Suppressor macrophage treated with lipopolysaccharide for 4 hours (primary cell): ENCODE data around the gene ARAP2.
A peak's percentile ranks its signal among the peaks of the same experiment; 100 is the strongest.

Experiments
- DNase-seq: peaks from one replicate; pipeline ENCODE4 v3.0.0-alpha.2; 2020

The ARAP2 gene, protein sequence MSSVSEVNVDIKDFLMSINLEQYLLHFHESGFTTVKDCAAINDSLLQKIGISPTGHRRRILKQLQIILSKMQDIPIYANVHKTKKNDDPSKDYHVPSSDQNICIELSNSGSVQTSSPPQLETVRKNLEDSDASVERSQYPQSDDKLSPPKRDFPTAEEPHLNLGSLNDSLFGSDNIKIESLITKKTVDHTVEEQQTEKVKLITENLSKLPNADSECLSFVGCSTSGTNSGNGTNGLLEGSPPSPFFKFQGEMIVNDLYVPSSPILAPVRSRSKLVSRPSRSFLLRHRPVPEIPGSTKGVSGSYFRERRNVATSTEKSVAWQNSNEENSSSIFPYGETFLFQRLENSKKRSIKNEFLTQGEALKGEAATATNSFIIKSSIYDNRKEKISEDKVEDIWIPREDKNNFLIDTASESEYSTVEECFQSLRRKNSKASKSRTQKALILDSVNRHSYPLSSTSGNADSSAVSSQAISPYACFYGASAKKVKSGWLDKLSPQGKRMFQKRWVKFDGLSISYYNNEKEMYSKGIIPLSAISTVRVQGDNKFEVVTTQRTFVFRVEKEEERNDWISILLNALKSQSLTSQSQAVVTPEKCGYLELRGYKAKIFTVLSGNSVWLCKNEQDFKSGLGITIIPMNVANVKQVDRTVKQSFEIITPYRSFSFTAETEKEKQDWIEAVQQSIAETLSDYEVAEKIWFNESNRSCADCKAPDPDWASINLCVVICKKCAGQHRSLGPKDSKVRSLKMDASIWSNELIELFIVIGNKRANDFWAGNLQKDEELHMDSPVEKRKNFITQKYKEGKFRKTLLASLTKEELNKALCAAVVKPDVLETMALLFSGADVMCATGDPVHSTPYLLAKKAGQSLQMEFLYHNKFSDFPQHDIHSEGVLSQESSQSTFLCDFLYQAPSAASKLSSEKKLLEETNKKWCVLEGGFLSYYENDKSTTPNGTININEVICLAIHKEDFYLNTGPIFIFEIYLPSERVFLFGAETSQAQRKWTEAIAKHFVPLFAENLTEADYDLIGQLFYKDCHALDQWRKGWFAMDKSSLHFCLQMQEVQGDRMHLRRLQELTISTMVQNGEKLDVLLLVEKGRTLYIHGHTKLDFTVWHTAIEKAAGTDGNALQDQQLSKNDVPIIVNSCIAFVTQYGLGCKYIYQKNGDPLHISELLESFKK (N-terminal part only)

DNA sequence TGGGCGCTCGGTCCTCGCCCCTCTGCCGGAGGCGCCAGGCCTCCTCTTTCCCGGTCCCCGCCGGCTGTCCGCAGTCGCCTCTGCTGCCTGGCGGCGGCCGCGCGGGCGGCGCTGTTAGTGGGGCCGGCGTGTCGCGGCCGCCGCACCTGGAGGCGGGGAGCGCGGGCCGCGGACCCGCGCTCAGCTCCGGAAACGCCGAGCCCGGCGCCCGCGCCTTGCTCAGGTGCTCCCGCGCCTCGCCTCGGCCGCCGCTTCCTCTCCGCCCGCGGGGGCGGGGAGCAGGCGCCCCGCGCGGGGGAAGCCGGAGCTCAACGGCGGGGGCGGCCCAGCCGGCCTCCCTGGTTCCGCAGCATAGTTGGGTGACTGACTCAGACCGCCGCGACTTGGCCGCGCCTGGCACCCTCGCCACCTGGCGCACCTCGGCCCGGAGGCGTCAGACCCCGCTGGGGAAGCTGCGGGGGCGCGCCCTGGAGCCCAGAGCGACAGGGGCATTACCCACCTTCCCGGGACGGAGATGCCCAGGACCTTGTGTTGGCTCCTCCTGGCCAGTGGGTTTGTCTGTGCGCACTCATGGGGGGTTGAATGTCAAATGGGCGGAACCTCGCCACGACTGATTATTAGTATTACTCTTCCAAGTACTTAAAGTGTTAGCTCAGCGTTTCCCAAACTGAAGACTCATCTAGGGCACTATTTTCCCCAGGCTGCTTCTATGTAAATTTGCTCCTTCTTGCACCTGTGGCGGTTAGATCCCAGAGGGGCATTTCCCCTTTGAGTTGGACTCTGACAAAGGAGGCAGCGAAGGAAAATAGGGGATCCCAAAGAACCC, at the start of gene ARAP2:
ARAP2 (minus strand) TSS at position 258 of the 826 bp plus-strand sequence. CDS start 15,028 bp downstream, outside the sequence.
- DNase-seq, result peak; percentile 69

DNA sequence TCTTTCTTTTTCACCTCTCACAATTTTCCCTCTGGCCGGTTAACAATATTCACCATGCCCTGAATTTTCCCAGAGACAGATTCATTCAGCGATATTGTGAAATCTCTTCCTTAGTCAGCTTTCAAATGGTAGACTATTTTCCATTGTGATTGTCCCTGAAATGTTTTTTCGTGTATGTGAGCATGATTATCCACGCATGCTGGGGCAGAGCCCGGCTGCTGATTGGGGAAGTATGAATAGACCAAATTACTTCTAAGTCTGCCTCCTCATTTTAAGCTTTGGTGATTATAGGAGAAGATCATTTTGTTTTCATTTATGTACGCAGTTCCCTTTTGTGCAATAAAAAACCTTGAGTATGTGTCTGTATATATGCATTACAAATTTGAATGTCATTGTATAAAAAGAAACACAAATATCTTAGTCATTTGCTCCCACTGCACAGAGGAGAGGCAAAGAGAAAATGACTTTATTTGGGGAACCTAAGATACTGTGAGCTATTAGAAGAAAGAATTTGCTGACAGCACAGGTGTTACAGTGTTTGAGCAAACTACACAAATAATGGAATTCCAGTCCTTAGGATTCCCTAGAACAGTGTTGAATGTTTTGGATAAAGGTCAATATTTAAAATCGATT, 48.4 kb upstream of the ARAP2 start:
- DNase-seq, result peak; percentile 76

DNA sequence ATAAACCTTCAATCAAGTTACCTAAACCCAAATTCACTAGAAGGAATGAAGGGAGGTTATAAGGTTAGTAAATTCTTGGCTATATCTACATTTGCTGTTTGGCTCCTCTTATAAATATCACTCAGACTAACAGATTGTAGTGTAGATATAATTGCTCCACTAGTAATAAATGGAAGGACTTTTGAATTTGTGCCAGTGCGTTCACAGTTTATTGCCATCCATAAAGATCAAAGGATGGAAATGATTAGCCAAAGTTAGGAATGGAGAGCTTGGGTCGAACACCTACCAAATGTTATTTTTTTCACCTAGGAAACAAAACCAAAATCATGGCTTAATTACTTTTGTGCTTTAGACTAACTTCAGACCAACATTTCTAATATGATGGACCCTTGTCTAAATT, 46.3 kb upstream of the ARAP2 start:
- DNase-seq, result no peak

DNA sequence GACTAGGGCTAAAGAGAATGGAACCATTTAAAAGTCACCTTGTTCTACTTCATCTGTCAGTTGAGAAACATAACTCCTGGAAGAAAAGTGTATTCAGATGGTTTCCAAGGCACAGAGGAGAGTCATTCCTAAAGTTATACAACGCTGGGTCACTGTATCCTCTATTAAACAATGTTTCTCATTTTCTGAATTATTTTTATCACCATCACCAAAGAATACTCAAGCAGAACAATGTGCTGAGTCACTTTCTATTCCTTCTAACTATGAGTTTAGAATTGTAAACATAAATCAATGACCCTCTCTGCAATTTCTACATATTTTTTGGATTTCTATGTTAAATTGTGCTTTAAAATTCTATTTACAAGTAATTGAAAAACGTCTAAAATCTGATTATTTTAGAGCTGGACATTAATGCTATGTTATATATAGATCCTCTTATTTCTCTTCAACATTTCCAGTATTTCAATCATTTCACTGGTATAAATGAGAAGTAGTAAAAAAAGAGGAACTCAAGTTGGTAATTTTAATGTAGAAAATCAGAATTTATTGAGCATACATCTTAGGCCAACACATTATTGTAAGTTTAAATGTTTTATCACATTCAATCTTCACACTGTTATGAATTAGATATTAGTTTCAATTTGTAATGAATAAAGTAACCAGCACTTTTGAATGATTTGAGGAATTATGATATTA, 44.6 kb upstream of the ARAP2 start:
- DNase-seq, result peak; percentile 36

GRCh38 chr4:36286481-36286871, 42.2 kb upstream of the ARAP2 start:
- no peak for DNase-seq

DNA sequence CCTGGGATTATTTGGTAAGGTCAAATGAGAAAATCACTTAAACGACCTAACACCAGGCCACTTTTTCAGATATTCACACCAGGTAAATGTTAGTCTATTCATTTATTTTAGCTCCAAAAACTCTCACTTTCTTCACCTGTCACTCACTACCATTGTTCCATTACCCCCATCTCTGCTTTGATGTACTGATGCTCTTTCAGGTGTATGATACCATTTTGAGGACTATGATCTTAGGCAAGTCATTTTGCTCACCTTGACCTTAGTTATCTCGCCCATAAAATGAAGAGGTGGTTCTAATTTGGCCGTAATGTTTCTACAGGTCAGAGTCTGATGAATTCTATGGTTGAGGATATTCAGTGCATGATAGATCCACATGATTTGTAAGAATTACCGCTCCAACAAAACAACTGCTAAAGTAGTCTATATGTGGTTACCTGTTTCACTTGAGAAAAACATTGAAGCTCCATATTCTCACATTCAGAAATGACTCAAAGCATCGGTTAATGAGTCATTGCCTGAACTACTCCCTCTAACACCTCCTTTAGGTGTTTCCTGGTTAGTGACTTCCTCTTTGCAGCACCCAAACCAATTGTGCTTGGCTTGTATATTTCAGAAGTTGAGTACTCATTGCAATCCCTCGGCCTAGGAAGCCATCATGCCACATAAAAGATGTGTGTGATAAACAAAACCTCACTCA, 41.6 kb upstream of the ARAP2 start:
- DNase-seq, result no peak

- DNase-seq, result no peak
Observed at GRCh38 chr4:36283912-36284465, 39.7 kb upstream of the ARAP2 start.

DNA sequence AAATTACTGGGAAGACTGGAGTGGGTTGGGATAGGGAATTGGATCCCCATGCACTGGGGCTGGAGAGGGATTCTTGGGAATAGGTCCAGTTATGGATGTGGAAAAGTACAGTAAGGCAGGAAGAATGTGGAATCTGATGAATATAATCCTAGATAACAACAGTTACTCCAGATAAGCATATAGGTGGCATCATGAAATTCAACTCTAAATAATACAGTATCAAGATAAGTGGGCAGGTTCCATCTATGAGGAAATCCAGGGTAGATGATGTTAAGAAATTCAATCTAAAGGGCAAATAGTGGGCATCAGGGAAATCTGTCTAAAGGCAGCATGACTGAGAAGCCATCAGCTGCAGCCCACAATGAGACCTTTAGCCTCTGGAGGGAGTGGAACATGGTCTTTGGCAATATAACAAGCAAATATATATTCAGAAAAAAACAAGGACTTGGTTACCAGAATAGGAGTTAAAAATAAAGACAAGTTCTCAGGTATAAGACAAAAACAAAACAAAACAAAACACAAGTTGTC, 38.3 kb upstream of the ARAP2 start:
- DNase-seq, result peak; percentile 54

DNA sequence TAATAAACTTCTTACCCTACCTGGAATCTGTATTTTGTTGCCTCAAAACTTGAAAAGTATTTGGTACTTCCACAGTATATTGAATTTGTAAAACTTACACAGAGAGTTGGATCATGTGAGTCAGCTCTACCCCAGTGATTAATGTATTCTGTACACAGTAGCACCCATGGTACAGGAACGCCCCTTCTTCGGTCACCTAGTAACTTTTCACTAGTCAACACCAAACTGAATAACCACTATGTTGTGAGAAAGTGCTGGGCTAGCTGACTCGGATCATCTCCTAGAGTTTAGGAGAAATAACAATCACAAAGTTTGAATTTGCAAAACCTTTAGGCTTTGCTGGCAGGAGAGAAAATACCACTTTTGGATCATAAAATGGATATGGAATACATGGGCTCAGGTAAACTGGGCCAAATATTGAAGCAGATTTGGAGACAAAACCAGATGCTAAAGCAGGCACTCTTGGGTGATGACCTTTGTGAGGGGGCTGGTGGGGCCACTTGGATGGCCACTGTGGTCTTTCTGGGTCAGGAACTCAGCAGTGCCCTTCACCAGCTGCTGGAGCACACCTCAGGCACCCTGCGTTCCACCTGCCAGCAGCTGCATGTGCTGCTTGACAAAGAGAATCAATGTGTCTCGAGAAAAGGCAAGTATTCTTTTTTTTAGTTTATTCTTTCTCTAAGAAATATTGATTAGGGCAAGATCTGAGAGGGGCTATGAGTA, 37.2 kb upstream of the ARAP2 start, which contains the start of gene DTHD1:
DTHD1 (plus strand) TSS at position 233 of the 723 bp plus-strand sequence; CDS start at position 376, 143 bp downstream.
- no peak for DNase-seq

DNA sequence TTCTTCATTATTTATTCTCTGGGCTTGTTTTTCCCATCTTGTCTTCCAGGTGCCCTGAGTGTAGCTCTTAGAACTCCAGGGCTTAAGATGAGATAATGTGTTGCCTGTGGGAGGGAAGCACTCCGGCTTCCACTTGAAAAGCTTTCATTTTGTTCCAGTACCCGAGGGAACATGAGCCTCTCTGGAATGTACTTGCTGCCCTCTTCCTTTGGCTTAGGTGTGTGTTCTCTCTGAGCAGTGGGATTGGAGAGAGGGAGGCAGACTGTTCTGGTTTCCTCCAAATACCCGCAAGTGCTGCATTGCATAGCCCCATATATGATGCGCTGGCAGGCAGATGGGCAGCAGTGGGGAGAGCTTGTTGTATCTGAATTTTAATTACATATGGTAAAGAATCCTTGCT, 36.2 kb upstream of the ARAP2 start:
- DNase-seq, result no peak

GRCh38 chr4:36278789-36279188, 34.5 kb upstream of the ARAP2 start:
- DNase-seq, result no peak

GRCh38 chr4:36277533-36277932, 33.2 kb upstream of the ARAP2 start:
- no peak for DNase-seq

DNA sequence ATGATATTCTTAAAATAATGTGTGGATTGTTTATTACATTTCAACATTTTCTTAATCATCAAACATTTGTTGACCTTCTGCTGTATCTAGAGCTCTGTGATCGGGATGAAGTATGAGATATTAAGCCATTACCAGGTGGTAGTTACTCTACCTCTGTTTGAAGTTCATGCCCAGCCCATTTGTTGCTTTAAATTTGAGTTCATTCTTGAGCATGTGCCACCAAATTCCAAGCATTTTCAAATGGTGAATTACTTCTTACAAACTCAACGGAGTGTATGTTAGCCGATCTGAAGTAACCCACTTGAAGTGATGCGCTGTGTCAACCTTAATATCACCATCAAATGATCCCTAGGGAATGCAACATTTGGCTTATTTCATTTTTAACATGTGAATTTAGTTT, 29.8 kb upstream of the ARAP2 start:
- no peak for DNase-seq

DNA sequence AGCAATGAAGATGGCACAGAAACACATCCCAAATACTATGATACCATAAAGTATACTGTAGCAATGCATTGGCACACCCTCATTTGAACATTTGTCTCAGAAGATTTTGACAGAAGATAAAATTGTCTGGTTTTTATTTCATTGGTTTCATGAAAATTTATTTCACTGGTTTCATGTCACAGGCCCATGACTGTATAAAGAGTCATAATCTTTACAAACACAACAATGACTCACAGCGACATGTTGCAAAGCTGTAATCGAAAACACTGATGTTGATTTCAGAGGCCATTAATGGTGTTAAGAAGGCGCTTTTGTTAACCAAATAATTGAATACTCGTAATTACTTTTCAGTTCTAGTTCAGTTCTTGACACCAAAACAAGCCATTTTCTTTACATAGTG, 29.0 kb upstream of the ARAP2 start:
- peak; percentile 68 for DNase-seq

GRCh38 chr4:36269533-36270173, 25.3 kb upstream of the ARAP2 start:
- no peak for DNase-seq

- peak; percentile 33 for DNase-seq
Observed at GRCh38 chr4:36269101-36269500, 24.8 kb upstream of the ARAP2 start.

GRCh38 chr4:36267486-36268268, 23.4 kb upstream of the ARAP2 start:
- DNase-seq, result peak; percentile 59
